GM12801 (cell line): Measurements from ENCODE around the gene TRIM21.

ENCODE experiments used
- CTCF ChIP-seq: IDR thresholded peaks from one replicate; pipeline ENCODE4 v1.5.1; 2011; ENCODE audit warnings: control low read depth; ENCODE audit not compliant: insufficient read length; ENCODE audit errors: extremely low read depth

TRIM21 gene

GRCh38 chr11:4368286-4368685, 25.2 kb downstream of the TRIM21 start, which contains the start of gene OR52B4:
Gene OR52B4 (minus strand): TSS chr11:4368386. CDS start chr11:4368295, 91 bp downstream.
- TF ChIP-seq CTCF, result no peak
